GM12874 (cell line): ENCODE results near the gene MED13L.

Source experiments
- CTCF ChIP-seq: IDR thresholded peaks from 2 replicates; pipeline ENCODE4 v1.5.1; 2011; ENCODE audit warnings: low read depth, mild to moderate bottlenecking, control low read depth, low read length, moderate library complexity; ENCODE audit not compliant: insufficient read depth

The MED13L gene

DNA sequence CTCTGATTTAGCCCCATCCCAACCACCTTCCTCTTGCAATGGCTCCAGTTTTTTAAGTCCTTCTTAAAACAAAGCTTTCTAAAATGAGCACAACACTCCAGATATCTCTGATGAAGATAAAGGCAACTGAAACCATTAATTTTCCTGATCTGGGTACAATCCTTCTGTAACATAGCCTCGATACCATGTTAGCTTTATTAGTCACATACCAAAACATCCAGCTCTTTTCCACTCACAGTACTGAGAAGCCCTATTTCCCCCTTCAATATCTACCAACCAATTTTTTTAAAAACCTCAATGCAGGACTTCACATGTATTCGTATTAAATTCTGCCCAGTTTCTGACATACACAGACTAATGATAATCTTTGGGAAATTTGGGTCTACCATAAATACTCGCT is 105.9 kb downstream of the MED13L start:
- TF ChIP-seq CTCF, result no peak

- no peak for TF ChIP-seq CTCF
Observed at GRCh38 chr12:116169071-116169470, 108.4 kb downstream of the MED13L start.

DNA sequence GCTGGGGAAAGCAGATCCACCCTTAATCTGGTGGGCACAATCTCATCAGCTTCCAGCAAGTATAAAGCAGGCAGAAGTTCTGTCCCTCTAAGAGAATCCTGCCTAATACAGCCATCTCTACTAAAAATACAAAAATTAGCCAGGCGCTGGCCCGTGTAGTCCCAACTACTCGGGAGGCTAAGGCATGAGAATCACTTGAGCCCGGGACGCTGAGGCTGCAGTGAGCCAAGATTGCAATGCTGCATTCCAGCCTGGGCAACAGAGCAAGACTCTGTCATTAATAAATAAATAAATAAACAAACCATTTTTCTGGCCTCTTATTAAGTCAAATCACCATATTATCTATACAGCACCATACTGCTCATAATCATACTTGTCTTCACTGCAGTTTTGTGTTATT is 111.2 kb downstream of the MED13L start:
- TF ChIP-seq CTCF, result no peak

DNA sequence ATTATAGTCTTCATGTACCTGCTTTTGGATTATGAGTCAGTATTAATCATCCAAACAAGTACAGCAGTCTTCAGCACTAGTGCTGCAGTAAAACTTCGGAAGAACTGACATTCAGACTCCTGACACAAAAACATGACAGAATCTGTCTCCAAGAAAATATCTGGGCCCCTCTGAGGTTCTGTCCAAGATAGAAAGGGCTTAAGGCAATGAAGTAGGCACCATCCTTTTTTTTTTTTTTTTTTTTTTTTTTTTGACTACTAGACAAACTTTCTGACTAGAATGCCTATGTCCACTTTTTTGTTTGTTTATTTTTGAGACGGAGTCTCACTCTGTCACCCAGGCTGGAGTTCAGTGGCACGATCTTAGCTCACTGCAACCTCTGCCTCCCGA is 112.5 kb downstream of the MED13L start:
- no peak for TF ChIP-seq CTCF

GRCh38 chr12:116164250-116165035 is 113.0 kb downstream of the MED13L start:
- no peak for TF ChIP-seq CTCF

GRCh38 chr12:116162071-116162470 is 115.4 kb downstream of the MED13L start:
- no peak for TF ChIP-seq CTCF

- TF ChIP-seq CTCF, result no peak
Observed at GRCh38 chr12:116161588-116161987, 115.9 kb downstream of the MED13L start.
